ENCODE measurements around the gene RFTN2.
"Not testable (repeated sequence)": the region's sequence is repeated elsewhere in the genome, so short reads cannot be mapped to it uniquely, and the experiment has no call there.

The RFTN2 gene

GRCh38 chr2:197604117-197604860 lies 71.1 kb downstream of the RFTN2 start:
- DNase-seq (ENCODE audit: low read depth in 2 of 2): no peak

- no peak for DNase-seq (ENCODE audit: low read depth in 2 of 2)
Measured at GRCh38 chr2:197601726-197602125, 73.7 kb downstream of the RFTN2 start.

GRCh38 chr2:197600306-197600705 lies 75.1 kb downstream of the RFTN2 start:
- DNase-seq (ENCODE audit: low read depth in 2 of 2): no peak

- DNase-seq (ENCODE audit: low read depth in 2 of 2): peak; percentile 8
Measured at GRCh38 chr2:197599285-197599965, 76.0 kb downstream of the RFTN2 start.

GRCh38 chr2:197598450-197598849 lies 76.9 kb downstream of the RFTN2 start:
- DNase-seq (ENCODE audit: low read depth in 2 of 2): no peak

- no peak for DNase-seq (ENCODE audit: low read depth in 2 of 2)
Measured at GRCh38 chr2:197597166-197597565, 78.2 kb downstream of the RFTN2 start.

- DNase-seq (ENCODE audit: low read depth in 2 of 2): no peak
Measured at GRCh38 chr2:197596766-197597165, 78.6 kb downstream of the RFTN2 start.

- no peak for DNase-seq (ENCODE audit: low read depth in 2 of 2)
Measured at GRCh38 chr2:197591339-197592072, 83.9 kb downstream of the RFTN2 start.

- DNase-seq (ENCODE audit: low read depth in 2 of 2): not testable (repeated sequence)
Measured at GRCh38 chr2:197587255-197587654, 88.1 kb downstream of the RFTN2 start.

GRCh38 chr2:197580166-197580565 lies 95.2 kb downstream of the RFTN2 start:
- DNase-seq (ENCODE audit: low read depth in 2 of 2): not testable (repeated sequence)

GRCh38 chr2:197578294-197578693 lies 97.1 kb downstream of the RFTN2 start:
- not testable (repeated sequence) for DNase-seq (ENCODE audit: low read depth in 2 of 2)

- DNase-seq (ENCODE audit: low read depth in 2 of 2): no peak
Measured at GRCh38 chr2:197577446-197577845, 97.9 kb downstream of the RFTN2 start.

GRCh38 chr2:197576631-197577030 lies 98.8 kb downstream of the RFTN2 start:
- no peak for DNase-seq (ENCODE audit: low read depth in 2 of 2)

GRCh38 chr2:197575987-197576386 lies 99.4 kb downstream of the RFTN2 start:
- DNase-seq (ENCODE audit: low read depth in 2 of 2): no peak

- no peak for DNase-seq (ENCODE audit: low read depth in 2 of 2)
Measured at GRCh38 chr2:197573608-197574007, 101.8 kb downstream of the RFTN2 start.

GRCh38 chr2:197571627-197572271 lies 103.6 kb downstream of the RFTN2 start:
- no peak for DNase-seq (ENCODE audit: low read depth in 2 of 2)

- DNase-seq (ENCODE audit: low read depth in 2 of 2): no peak
Measured at GRCh38 chr2:197560146-197560665, 115.2 kb downstream of the RFTN2 start.

GRCh38 chr2:197559681-197560080 lies 115.7 kb downstream of the RFTN2 start:
- no peak for DNase-seq (ENCODE audit: low read depth in 2 of 2)

GRCh38 chr2:197558393-197558792 lies 117.0 kb downstream of the RFTN2 start:
- no peak for DNase-seq (ENCODE audit: low read depth in 2 of 2)

- DNase-seq (ENCODE audit: low read depth in 2 of 2): no peak
Measured at GRCh38 chr2:197556456-197556855, 118.9 kb downstream of the RFTN2 start.

GRCh38 chr2:197555467-197555866 lies 119.9 kb downstream of the RFTN2 start:
- no peak for DNase-seq (ENCODE audit: low read depth in 2 of 2)

GRCh38 chr2:197551260-197551659 lies 124.1 kb downstream of the RFTN2 start:
- not testable (repeated sequence) for DNase-seq (ENCODE audit: low read depth in 2 of 2)

Measured in stimulated activated CD4-positive, alpha-beta T cell treated with anti-CD3 and anti-CD28 coated beads, Interleukin-4, amount 100 ng/mL, for 48 hours (primary cell).